Measurements from ENCODE around the gene PAK4.

Gene PAK4

GRCh38 chr19:39166571-39167391, 41.2 kb downstream of the PAK4 start:
- peak; percentile 87 for DNase-seq

GRCh38 chr19:39167461-39168257, 42.1 kb downstream of the PAK4 start:
- peak; percentile 56 for DNase-seq

- DNase-seq, result no peak
Observed at GRCh38 chr19:39168258-39169142, 42.9 kb downstream of the PAK4 start.

- DNase-seq, result no peak
Observed at GRCh38 chr19:39169143-39169810, 43.7 kb downstream of the PAK4 start.

GRCh38 chr19:39170386-39171231, 45.0 kb downstream of the PAK4 start:
- no peak for DNase-seq

- DNase-seq, result no peak
Observed at GRCh38 chr19:39171479-39172465, 46.2 kb downstream of the PAK4 start.

GRCh38 chr19:39172700-39173501, 47.3 kb downstream of the PAK4 start:
- DNase-seq, result no peak

- no peak for DNase-seq
Observed at GRCh38 chr19:39173502-39173991, 48.0 kb downstream of the PAK4 start.

- no peak for DNase-seq
Observed at GRCh38 chr19:39174142-39174541, 48.6 kb downstream of the PAK4 start.

GRCh38 chr19:39174558-39175544, 49.3 kb downstream of the PAK4 start:
- DNase-seq, result no peak

GRCh38 chr19:39175564-39175963, 50.0 kb downstream of the PAK4 start:
- no peak for DNase-seq

GRCh38 chr19:39177110-39177699, 51.6 kb downstream of the PAK4 start:
- DNase-seq, result no peak

GRCh38 chr19:39177736-39178135, 52.1 kb downstream of the PAK4 start:
- DNase-seq, result no peak

- DNase-seq, result no peak
Observed at GRCh38 chr19:39178296-39179006, 52.9 kb downstream of the PAK4 start.

- DNase-seq, result no peak
Observed at GRCh38 chr19:39179754-39180153, 54.2 kb downstream of the PAK4 start.

- no peak for DNase-seq
Observed at GRCh38 chr19:39180749-39181148, 55.2 kb downstream of the PAK4 start.
